Measurements from ENCODE around the gene MDK.
"Not testable (repeated sequence)": the region's sequence is repeated elsewhere in the genome, so short reads cannot be mapped to it uniquely, and the experiment has no call there.

MDK gene

DNA sequence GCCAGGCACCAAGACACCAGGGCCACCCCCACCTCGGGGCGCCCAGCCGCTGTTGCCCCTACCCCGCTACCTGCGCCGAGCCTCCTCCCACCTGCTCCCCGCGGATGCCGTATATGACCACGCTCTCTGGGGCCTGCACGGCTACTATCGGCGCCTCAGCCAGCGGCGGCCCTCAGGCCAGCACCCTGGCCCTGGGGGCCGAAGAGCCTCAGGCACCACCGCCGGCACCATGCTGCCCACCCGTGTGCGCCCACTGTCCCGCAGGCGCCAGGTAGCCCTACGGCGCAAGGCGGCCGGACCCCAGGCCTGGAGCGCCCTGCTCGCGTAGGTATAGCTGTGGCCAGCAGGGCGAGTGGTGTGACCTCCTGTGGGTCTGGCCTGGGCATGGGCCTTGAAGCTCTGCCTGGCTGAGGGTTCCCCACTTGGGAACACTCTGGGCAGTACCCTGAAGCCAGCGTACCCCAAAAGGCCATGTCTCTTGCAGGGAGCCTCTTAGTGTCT, 14.8 kb upstream of the MDK start:
- TF ChIP-seq, protein P1, sequence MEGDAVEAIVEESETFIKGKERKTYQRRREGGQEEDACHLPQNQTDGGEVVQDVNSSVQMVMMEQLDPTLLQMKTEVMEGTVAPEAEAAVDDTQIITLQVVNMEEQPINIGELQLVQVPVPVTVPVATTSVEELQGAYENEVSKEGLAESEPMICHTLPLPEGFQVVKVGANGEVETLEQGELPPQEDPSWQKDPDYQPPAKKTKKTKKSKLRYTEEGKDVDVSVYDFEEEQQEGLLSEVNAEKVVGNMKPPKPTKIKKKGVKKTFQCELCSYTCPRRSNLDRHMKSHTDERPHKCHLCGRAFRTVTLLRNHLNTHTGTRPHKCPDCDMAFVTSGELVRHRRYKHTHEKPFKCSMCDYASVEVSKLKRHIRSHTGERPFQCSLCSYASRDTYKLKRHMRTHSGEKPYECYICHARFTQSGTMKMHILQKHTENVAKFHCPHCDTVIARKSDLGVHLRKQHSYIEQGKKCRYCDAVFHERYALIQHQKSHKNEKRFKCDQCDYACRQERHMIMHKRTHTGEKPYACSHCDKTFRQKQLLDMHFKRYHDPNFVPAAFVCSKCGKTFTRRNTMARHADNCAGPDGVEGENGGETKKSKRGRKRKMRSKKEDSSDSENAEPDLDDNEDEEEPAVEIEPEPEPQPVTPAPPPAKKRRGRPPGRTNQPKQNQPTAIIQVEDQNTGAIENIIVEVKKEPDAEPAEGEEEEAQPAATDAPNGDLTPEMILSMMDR (IDR thresholded peaks at IDR 0.05; ENCODE audit: control insufficient read depth, extremely low read depth, insufficient read depth) = no peak
- no peak for DNase-seq (ENCODE audit: low read depth)
- no peak overlapping the region for H3K4me3 ChIP-seq (ENCODE audit: low read depth, low read length)

DNA sequence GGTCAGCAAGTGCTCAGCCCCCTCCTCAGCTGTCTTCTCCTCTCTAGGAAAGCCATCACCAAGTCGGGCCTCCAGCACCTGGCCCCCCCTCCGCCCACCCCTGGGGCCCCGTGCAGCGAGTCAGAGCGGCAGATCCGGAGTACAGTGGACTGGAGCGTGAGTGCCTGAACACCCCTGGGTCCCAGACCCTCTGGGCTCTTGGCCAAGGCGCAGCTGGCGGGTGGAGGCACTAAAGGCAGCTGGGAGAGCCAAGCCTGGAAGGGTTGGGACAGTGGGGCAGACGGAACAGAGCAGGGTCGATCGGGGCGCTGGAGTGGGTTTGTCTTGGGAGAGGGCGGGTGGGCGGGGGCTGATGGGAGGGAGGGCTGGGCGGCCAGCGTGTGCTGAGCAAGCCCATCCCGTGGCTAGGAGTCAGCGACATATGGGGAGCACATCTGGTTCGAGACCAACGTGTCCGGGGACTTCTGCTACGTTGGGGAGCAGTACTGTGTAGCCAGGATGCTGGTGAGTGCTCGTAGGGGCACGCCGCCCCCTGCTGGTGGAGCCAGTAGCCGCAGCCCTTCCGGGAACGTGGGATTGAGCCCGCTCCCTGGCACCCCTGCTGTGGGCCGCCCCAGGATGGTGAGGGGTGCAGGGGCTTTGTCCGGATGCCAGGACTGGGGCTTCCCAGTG, 14.1 kb upstream of the MDK start:
- H3K4me3 ChIP-seq (ENCODE audit: low read depth, low read length) = no peak overlapping the region
- TF ChIP-seq, protein P1 (IDR thresholded peaks at IDR 0.05; ENCODE audit: control insufficient read depth, extremely low read depth, insufficient read depth) = peak; percentile 79
- DNase-seq (ENCODE audit: low read depth) = no peak

DNA sequence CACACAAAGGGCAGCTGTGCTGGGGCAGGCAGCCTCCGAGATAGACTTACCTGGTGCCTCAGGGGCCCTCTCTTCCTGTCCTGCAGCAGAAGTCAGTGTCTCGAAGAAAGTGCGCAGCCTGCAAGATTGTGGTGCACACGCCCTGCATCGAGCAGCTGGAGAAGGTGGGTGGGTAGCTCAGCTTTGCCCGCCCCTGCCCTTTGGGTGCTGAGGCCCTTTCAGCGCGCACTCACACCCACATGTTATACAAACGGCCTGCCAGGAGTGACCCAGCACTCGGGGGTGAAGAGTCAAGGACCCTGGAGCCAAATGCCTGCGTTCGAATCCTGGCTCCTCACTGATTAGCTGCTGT, 13.6 kb upstream of the MDK start:
- TF ChIP-seq, protein P1 (IDR thresholded peaks at IDR 0.05; ENCODE audit: control insufficient read depth, extremely low read depth, insufficient read depth) = no peak
- no peak overlapping the region for H3K4me3 ChIP-seq (ENCODE audit: low read depth, low read length)
- no peak for DNase-seq (ENCODE audit: low read depth)

DNA sequence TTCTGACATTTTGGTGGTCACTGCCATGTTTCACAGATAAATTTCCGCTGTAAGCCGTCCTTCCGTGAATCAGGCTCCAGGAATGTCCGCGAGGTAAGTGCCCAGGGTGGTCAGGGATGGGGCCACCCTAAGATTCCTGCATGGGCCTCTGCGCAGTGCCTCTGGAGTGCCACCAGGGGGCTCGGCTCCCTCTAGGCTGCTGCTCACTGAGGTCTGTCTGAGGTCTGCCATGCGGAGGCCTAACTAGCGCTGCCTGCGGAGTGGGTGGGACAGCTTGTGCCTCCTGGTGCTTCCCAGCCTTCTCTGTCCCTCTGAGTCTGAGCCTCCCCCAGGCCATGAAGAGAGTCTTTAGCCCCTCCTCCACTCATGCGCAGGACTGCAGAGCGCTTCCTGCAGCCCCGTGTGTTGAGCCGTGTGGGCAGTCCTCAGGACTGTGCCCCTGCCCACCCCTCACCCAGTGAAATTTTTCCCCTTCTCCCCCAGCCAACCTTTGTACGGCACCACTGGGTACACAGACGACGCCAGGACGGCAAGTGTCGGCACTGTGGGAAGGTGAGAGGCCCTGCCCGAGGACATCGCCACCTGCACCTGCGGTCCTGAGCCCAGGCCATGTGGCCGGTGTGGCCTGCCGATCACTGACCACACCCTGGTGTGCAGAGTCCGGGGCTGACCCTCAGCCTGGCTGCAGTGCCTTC, 11.9 kb upstream of the MDK start:
- DNase-seq (ENCODE audit: low read depth) = no peak
- H3K4me3 ChIP-seq (ENCODE audit: low read depth, low read length) = no peak overlapping the region
- TF ChIP-seq, protein P1 (IDR thresholded peaks at IDR 0.05; ENCODE audit: control insufficient read depth, extremely low read depth, insufficient read depth) = peak; percentile 73

GRCh38 chr11:46370253-46370652, 11.2 kb upstream of the MDK start:
- no peak overlapping the region for H3K4me3 ChIP-seq (ENCODE audit: low read depth, low read length)
- TF ChIP-seq, protein P1 (IDR thresholded peaks at IDR 0.05; ENCODE audit: control insufficient read depth, extremely low read depth, insufficient read depth) = no peak
- DNase-seq (ENCODE audit: low read depth) = no peak

GRCh38 chr11:46371262-46371661, 10.2 kb upstream of the MDK start:
- not testable (repeated sequence) for DNase-seq (ENCODE audit: low read depth); H3K4me3 ChIP-seq (ENCODE audit: low read depth, low read length)

DNA sequence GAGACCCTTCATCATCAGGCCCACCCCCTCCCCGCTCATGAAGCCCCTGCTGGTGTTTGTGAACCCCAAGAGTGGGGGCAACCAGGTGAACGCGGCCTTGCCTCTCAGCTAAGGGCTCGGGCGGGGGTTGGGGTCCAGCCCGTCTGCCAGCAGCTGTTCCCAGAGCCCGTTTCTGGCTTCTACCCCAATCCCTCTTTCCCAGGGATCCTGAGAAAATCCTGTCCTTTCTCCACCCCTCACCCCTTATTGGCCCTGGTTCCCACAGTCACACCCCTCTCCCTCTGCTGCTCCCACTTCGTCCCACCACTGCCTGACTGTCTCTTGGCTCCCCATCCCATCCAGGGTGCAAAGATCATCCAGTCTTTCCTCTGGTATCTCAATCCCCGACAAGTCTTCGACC, 9.4 kb upstream of the MDK start:
- H3K4me3 ChIP-seq (ENCODE audit: low read depth, low read length) = no peak overlapping the region
- TF ChIP-seq, protein P1 (IDR thresholded peaks at IDR 0.05; ENCODE audit: control insufficient read depth, extremely low read depth, insufficient read depth) = no peak
- no peak for DNase-seq (ENCODE audit: low read depth)

GRCh38 chr11:46372501-46372900, 9.0 kb upstream of the MDK start:
- not testable (repeated sequence) for DNase-seq (ENCODE audit: low read depth); H3K4me3 ChIP-seq (ENCODE audit: low read depth, low read length)
